GM12878 (cell line): ENCODE data around the gene CLBA1. TPM values are rescaled to one million over a fixed set of nuclear protein-coding genes. Genes with fewer than 3 reads are reported as not detected.

Experiments used
- CBX3 ChIP-seq: fragments of 200-600 bp; sonication (generic); IDR thresholded peaks from 2 replicates; pipeline ENCODE4 v1.6.1; 2016; ENCODE audit warnings: low read depth, borderline replicate concordance
- CEBPZ ChIP-seq: fragments of 150-350 bp; IDR thresholded peaks from 2 replicates; pipeline ENCODE4 v1.6.1; 2016; ENCODE audit warnings: low read depth, low read length
- CHD1 ChIP-seq: IDR thresholded peaks from 2 replicates; pipeline ENCODE4 v1.6.1; 2012; ENCODE audit warnings: low read depth, low read length, improper control_type of control experiment
- CUX1 ChIP-seq: IDR thresholded peaks from 2 replicates; pipeline ENCODE4 v1.6.1; 2012; ENCODE audit warnings: improper control_type of control experiment, low read depth, low read length; ENCODE audit not compliant: insufficient replicate concordance
- IRF5 ChIP-seq: fragments of 450-650 bp; IDR thresholded peaks from 2 replicates; pipeline ENCODE4 v1.6.1; 2017; ENCODE audit warnings: borderline replicate concordance
- ZZZ3 ChIP-seq: IDR thresholded peaks from 2 replicates; pipeline ENCODE4 v1.6.1; 2011; ENCODE audit warnings: low read depth; ENCODE audit not compliant: control insufficient read depth, insufficient read length
- polyA plus RNA-seq, 11 experiments: library from polyadenylated mRNA; depleted of rRNA in 4 of 11; unstranded in 6 of 11; stranded (reverse) in 5 of 11; fragments of >200 nt; fragmentation: Nextera tagmentation in 4 of 11; fragmentation: Illumina TruSeq in 1 of 11; extraction: Ambion mirVana in 4 of 11; extraction: Trizol in 1 of 11; gene quantifications; 1 replicate in 1 of 11; 2 replicates in 10 of 11; pipeline versions ENCODE4 v1.2.1 to v1.2.3, GENCODE V29; 2011 to 2016; ENCODE audit warnings: inconsistent platforms in 2 of 11, missing spikeins in 2 of 11, low read depth in 1 of 11
- total RNA-seq, 4 experiments: library from RNA; depleted of rRNA in 3 of 4; stranded (reverse); fragments of >200 nt in 3 of 4; fragmentation: Illumina TruSeq in 1 of 4; extraction: Trizol in 1 of 4; gene quantifications; 2 replicates each; pipeline versions ENCODE4 v1.2.1 to v1.2.3, GENCODE V29; 2013 to 2021

Gene CLBA1
- total and polyA plus RNA-seq, 10 of the 15 experiments (the other 5 are each of a cell fraction or from before 2014, with no cell fraction given): 0.07 to 1.1 (median 0.62) TPM; not detected in 1

- TF ChIP-seq CUX1: no peak
- TF ChIP-seq CBX3: no peak
- no peak for TF ChIP-seq CEBPZ
- no peak for TF ChIP-seq IRF5
- TF ChIP-seq ZZZ3: no peak
- no peak for TF ChIP-seq CHD1
These were observed 1.0 kb downstream of the CLBA1 start (continued) for GRCh38 chr14:104986487-104987164.
